Right cardiac atrium (tissue), 5 donors: Measurements from ENCODE around the gene CDKN2C. TPM values are rescaled to one million over a fixed set of nuclear protein-coding genes. Genes with fewer than 3 reads are reported as not detected.

ENCODE experiments used
- ATAC-seq, 2 donors: fragments of 200-7000 bp; cut with Tn5 transposase; one replicate each; pipeline versions ENCODE4 v1.8.0 to v1.9.1; 2020; ENCODE audit warnings: moderate library complexity in 2 of 2, mild to moderate bottlenecking in 1 of 2
- DNase-seq, 3 donors: peaks; one replicate each; pipeline ENCODE4 v3.0.0-alpha.2; 2020
- H3K27ac ChIP-seq: one replicate; pipeline ENCODE4 v1.5.1; 2013; ENCODE audit warnings: mild to moderate bottlenecking, low read length, control low read depth, moderate library complexity
- H3K27me3 ChIP-seq: one replicate; pipeline ENCODE4 v1.6.1; 2013; ENCODE audit not compliant: control insufficient read depth, insufficient read depth
- H3K4me1 ChIP-seq: one replicate; pipeline ENCODE4 v1.6.1; 2013; ENCODE audit warnings: low read length; ENCODE audit not compliant: control insufficient read depth, insufficient read depth
- H3K4me3 ChIP-seq: one replicate; pipeline ENCODE4 v1.5.1; 2013; ENCODE audit warnings: low read length, control low read depth
- H3K9me3 ChIP-seq: one replicate; pipeline ENCODE4 v1.6.1; 2013; ENCODE audit warnings: low read length; ENCODE audit not compliant: control insufficient read depth
- WGBS: extraction: QIAGEN DNeasy Blood & Tissue Kit; methylation state at CpG from one replicate; pipeline ENCODE4 v1.1.7; 2013; 5-methylcytosine and 5-hydroxymethylcytosine counted together
- intact Hi-C, 4 donors: fragments of 100-400 bp; cut with DNase I; formaldehyde crosslinking; loops; one replicate each; pipeline versions ENCODE4 v1.11.0 to v1.14.0; 2022 to 2023
- polyA plus RNA-seq: library from polyadenylated mRNA; stranded (reverse); fragments of 200-250 nt; gene quantifications from one replicate; pipeline ENCODE4 v1.2.3, GENCODE V29; 2013
- total RNA-seq, 4 donors: library from RNA; stranded (reverse); fragmentation: NEBNext Ultra II Directional; extraction: Animal tissue kit (Norgen Biotek cat#: 25700); gene quantifications; one replicate each; pipeline ENCODE4 v1.2.1, GENCODE V29; 2021
- donor health status: healthy with polysubstance abuse.
- donor health status: DM: no; HTN: yes; CAD: no.
- donor health status: DM: no; HTN: no; CAD: no.
- donor health status: DM: no; HTN: yes; CAD: no; lungs with severe emphysema.
- donor health status: DM: yes; HTN: yes; CAD: no.

Gene CDKN2C
- total and polyA plus RNA-seq, 5 donors = 9.5 to 25.5 (median 22.7) TPM

- ATAC-seq = no peak
- Histone ChIP-seq H3K4me3 (no peak overlapping the region), H3K27me3 (no peaks in the 10 kb centered on the region), H3K4me1 (no peaks in the 10 kb centered on the region), H3K9me3 (no peaks in the 10 kb centered on the region), H3K27ac (no peak overlapping the region)
- intact Hi-C loops = no loop called here
- no peak for DNase-seq
- WGBS = 89% methylated on average over 13 of the region's 13 CpGs
Observed at GRCh38 chr1:50973875-50974617, 4.0 kb downstream of the CDKN2C start.

GRCh38 chr1:50974618-50974935 is 4.5 kb downstream of the CDKN2C start:
- WGBS = 92% methylated on average over 1 of the region's 1 CpG
- Histone ChIP-seq H3K27me3 (no peaks in the 10 kb centered on the region), H3K9me3 (no peaks in the 10 kb centered on the region), H3K4me1 (no peaks in the 10 kb centered on the region), H3K27ac (no peak overlapping the region), H3K4me3 (no peak overlapping the region)
- ATAC-seq (no peak), DNase-seq (no peak)
- intact Hi-C loops = no loop called here

GRCh38 chr1:50975436-50975835 is 5.4 kb downstream of the CDKN2C start:
- no peak for DNase-seq
- no peaks in the 10 kb centered on the region for H3K9me3 ChIP-seq
- WGBS = 73% methylated on average over 1 of the region's 1 CpG
- H3K27me3 ChIP-seq = no peaks in the 10 kb centered on the region
- intact Hi-C loops = no loop called here
- no peaks in the 10 kb centered on the region for H3K4me1 ChIP-seq
- no peak overlapping the region for H3K4me3 ChIP-seq
- ATAC-seq = no peak
- H3K27ac ChIP-seq = no peak overlapping the region

- Histone ChIP-seq H3K9me3 (no peaks in the 10 kb centered on the region), H3K4me1 (no peaks in the 10 kb centered on the region), H3K27me3 (no peaks in the 10 kb centered on the region), H3K27ac (peak overlapping the region; percentile 70), H3K4me3 (peak overlapping the region; percentile 61)
- DNase-seq = no peak
- intact Hi-C loops = no loop called here
- peak in 1 of 2 donors; percentile 10 for ATAC-seq
- 42% methylated on average over 19 of the region's 19 CpGs for WGBS
Observed at GRCh38 chr1:50976111-50976889, 6.3 kb downstream of the CDKN2C start.

- H3K27me3 ChIP-seq = no peaks in the 10 kb centered on the region
- intact Hi-C loops = no loop called here
- ATAC-seq = peak; percentile 74 to 75
- H3K27ac ChIP-seq = peak overlapping the region; percentile 100
- DNase-seq = peak in 2 of 3 donors; percentile 49 to 61
- 4% methylated on average over 26 of the region's 26 CpGs for WGBS
- H3K4me1 ChIP-seq = no peaks in the 10 kb centered on the region
- no peaks in the 10 kb centered on the region for H3K9me3 ChIP-seq
- H3K4me3 ChIP-seq = peak overlapping the region; percentile 61
Observed at GRCh38 chr1:50976890-50977574, 7.0 kb downstream of the CDKN2C start.

- Histone ChIP-seq H3K4me1 (no peaks in the 10 kb centered on the region), H3K4me3 (peak overlapping the region; percentile 61), H3K27ac (peak overlapping the region; percentile 100), H3K27me3 (no peaks in the 10 kb centered on the region), H3K9me3 (no peaks in the 10 kb centered on the region)
- intact Hi-C loops = no loop called here
- ATAC-seq (peak; percentile 91), DNase-seq (peak; percentile 69 to 91 (median 88))
- WGBS = under 1% methylated on average over 60 of the region's 63 CpGs
Observed at GRCh38 chr1:50977575-50978143, 7.6 kb downstream of the CDKN2C start.

GRCh38 chr1:50978144-50978851 is 8.3 kb downstream of the CDKN2C start:
- intact Hi-C loops = no loop called here
- ATAC-seq (peak; percentile 83 to 84), DNase-seq (peak; percentile 65 to 87 (median 86))
- peak overlapping the region; percentile 61 for H3K4me3 ChIP-seq
- whole genome bisulfite sequencing = 4% methylated on average over 42 of the region's 42 CpGs
- H3K27me3 ChIP-seq = no peaks in the 10 kb centered on the region
- H3K27ac ChIP-seq = peak overlapping the region; percentile 93
- H3K9me3 ChIP-seq = no peaks in the 10 kb centered on the region
- H3K4me1 ChIP-seq = no peaks in the 10 kb centered on the region

GRCh38 chr1:50978852-50979781 is 9.1 kb downstream of the CDKN2C start:
- WGBS = 34% methylated on average over 10 of the region's 10 CpGs
- ATAC-seq (peak in 1 of 2 donors; percentile 40), DNase-seq (no peak)
- Histone ChIP-seq H3K9me3 (no peaks in the 10 kb centered on the region), H3K4me3 (peak overlapping the region; percentile 61), H3K4me1 (no peaks in the 10 kb centered on the region), H3K27me3 (no peaks in the 10 kb centered on the region), H3K27ac (peak overlapping the region; percentile 93)
- intact Hi-C loops = no loop called here

GRCh38 chr1:50979937-50980336 is 9.9 kb downstream of the CDKN2C start:
- ATAC-seq = no peak
- Histone ChIP-seq H3K4me1 (no peaks in the 10 kb centered on the region), H3K27ac (no peak overlapping the region), H3K27me3 (no peaks in the 10 kb centered on the region), H3K4me3 (peak overlapping the region; percentile 30), H3K9me3 (no peaks in the 10 kb centered on the region)
- WGBS = 69% methylated on average over 1 of the region's 1 CpG
- DNase-seq = no peak
- intact Hi-C loops = no loop called here

GRCh38 chr1:50980505-50980904 is 10.5 kb downstream of the CDKN2C start:
- ATAC-seq = no peak
- H3K27ac ChIP-seq = no peak overlapping the region
- H3K4me1 ChIP-seq = no peaks in the 10 kb centered on the region
- H3K27me3 ChIP-seq = no peaks in the 10 kb centered on the region
- H3K9me3 ChIP-seq = no peaks in the 10 kb centered on the region
- intact Hi-C loops = no loop called here
- no peak for DNase-seq
- no peak overlapping the region for H3K4me3 ChIP-seq
